ENCODE measurements around the gene GFM1.

GFM1 gene

DNA sequence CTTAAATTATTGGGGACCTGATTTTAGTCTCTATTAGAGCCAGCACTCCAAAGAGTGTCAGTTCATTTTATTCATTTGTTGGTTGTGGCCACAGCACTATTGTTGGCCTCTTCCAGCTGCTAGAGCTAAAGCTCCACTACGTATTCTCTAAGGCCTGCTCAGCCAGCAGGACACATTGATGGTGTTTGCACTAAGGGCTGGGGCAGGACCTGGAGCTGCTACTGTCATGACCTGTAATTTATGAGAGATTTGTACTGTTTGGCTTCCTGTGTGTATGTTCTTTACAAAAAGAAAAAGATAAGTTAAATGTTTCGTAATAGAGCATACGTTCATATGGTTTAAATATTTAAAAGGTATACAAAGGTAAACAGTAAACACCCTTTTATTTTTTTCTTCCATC, 8.1 kb downstream of the GFM1 start:
- H3K4me3 ChIP-seq (ENCODE audit: low read depth, low read length): no peak overlapping the region
- TF ChIP-seq, protein P1, sequence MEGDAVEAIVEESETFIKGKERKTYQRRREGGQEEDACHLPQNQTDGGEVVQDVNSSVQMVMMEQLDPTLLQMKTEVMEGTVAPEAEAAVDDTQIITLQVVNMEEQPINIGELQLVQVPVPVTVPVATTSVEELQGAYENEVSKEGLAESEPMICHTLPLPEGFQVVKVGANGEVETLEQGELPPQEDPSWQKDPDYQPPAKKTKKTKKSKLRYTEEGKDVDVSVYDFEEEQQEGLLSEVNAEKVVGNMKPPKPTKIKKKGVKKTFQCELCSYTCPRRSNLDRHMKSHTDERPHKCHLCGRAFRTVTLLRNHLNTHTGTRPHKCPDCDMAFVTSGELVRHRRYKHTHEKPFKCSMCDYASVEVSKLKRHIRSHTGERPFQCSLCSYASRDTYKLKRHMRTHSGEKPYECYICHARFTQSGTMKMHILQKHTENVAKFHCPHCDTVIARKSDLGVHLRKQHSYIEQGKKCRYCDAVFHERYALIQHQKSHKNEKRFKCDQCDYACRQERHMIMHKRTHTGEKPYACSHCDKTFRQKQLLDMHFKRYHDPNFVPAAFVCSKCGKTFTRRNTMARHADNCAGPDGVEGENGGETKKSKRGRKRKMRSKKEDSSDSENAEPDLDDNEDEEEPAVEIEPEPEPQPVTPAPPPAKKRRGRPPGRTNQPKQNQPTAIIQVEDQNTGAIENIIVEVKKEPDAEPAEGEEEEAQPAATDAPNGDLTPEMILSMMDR (IDR thresholded peaks at IDR 0.05; ENCODE audit: low read depth, low read length): no peak
- TF ChIP-seq POLR2A (IDR thresholded peaks at IDR 0.05; ENCODE audit: extremely low read depth, insufficient read length): no peak
- TF ChIP-seq, protein P2, sequence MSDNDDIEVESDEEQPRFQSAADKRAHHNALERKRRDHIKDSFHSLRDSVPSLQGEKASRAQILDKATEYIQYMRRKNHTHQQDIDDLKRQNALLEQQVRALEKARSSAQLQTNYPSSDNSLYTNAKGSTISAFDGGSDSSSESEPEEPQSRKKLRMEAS (IDR thresholded peaks at IDR 0.05; ENCODE audit: low read depth, low read length): no peak
- DNase-seq (ENCODE audit: low read depth): no peak

DNA sequence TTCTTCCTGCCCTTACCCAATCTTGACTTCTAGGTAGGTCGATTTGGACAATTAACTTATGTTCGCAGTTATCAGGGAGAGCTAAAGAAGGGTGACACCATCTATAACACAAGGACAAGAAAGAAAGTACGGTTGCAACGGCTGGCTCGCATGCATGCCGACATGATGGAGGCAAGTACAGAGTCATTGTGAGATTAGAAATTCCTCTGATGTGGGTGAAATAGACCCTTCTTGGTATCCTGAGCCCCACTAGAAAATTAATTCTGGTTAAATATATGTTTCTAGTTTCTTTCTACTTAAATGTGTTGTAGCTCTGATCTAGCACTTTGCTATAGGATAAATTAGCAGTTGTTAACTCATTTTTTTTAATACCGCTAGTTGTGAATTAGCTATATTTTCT, 14.6 kb downstream of the GFM1 start:
- TF ChIP-seq, protein P2 (IDR thresholded peaks at IDR 0.05; ENCODE audit: low read depth, low read length): no peak
- TF ChIP-seq POLR2A (IDR thresholded peaks at IDR 0.05; ENCODE audit: extremely low read depth, insufficient read length): no peak
- no peak for TF ChIP-seq MYC (IDR thresholded peaks at IDR 0.05; ENCODE audit: low read depth, low read length)
- TF ChIP-seq, protein P1 (IDR thresholded peaks at IDR 0.05; ENCODE audit: low read depth, low read length): no peak
- DNase-seq (ENCODE audit: low read depth): no peak
- no peak overlapping the region for H3K4me3 ChIP-seq (ENCODE audit: low read depth, low read length)

DNA sequence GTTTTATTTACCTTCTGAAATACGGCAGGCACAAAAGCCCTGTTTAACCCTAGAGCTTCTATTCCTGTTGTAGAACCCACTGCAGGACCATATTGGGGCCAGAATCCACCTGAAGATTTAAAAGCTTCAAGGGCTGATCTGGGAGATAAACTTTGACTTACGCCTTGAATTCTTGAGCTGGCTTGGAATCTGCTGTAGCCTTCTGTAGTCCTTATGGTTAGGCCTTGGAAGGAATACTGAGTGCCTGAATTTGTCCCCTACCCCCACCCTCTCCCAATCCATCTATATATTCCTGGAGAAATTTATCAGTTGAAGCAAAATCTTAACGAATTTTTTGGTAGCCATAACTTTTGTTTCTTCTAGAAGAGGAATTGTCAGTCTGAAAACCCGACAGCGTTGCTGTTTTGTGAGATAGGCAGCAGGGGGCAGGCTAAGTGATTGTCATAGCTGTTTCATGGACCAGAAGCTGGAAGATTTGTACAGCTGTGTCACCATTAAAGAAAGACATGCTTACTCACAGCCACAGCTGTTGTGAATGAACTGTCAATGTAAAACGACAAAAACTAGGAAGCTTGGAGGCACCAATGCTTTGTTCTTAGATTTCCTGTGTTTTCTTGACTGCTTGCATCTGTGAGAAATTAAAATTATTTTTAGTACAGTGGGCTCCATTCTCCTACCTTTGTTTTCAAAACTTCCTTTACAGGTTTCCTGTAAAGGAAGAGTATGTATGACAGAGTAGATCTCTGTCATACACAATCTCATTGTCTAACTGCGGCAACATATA, 15.3 kb downstream of the GFM1 start:
- H3K4me3 ChIP-seq (ENCODE audit: low read depth, low read length): no peak overlapping the region
- TF ChIP-seq POLR2A (IDR thresholded peaks at IDR 0.05; ENCODE audit: extremely low read depth, insufficient read length): no peak
- TF ChIP-seq, protein P1 (IDR thresholded peaks at IDR 0.05; ENCODE audit: low read depth, low read length): peak; percentile 74
- peak; percentile 67 for DNase-seq (ENCODE audit: low read depth)

DNA sequence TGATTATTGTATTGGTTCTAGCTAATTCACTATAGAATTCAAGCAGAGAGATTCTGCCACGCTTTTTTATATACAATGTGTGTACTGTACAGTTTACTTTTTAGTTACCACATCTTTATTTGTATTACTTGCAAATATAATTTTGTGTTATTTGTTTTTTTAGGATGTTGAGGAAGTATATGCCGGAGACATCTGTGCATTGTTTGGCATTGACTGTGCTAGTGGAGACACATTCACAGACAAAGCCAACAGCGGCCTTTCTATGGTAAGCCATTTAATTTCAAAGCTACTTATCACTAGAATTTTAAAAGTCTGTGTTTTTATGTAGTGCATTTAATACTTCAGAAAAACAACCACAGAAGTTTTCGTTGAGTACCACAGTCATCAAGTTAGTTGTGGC, 16.4 kb downstream of the GFM1 start:
- TF ChIP-seq POLR2A (IDR thresholded peaks at IDR 0.05; ENCODE audit: extremely low read depth, insufficient read length) (no peak), MYC (IDR thresholded peaks at IDR 0.05; ENCODE audit: low read depth, low read length) (no peak)
- TF ChIP-seq, protein P2 (IDR thresholded peaks at IDR 0.05; ENCODE audit: low read depth, low read length): no peak
- TF ChIP-seq, protein P1 (IDR thresholded peaks at IDR 0.05; ENCODE audit: low read depth, low read length): no peak
- DNase-seq (ENCODE audit: low read depth): no peak

DNA sequence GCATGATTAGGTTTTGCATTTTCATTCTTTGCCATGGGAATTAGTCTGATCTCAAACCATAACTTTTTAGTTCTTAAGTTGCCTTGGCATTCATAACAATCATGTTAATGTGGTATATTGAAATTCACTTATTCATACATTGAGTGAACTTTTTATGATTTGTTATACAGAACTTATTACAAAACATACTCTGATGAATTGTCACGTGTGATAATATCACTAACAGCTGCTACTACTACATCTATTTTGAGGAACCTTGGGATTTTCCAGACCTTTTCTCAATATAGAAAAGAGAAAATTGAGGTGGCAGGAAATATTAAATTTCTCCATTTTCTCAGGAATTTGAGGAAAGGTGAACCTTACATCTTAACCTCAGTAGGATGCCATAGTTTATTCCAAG, 18.9 kb downstream of the GFM1 start:
- TF ChIP-seq POLR2A (IDR thresholded peaks at IDR 0.05; ENCODE audit: extremely low read depth, insufficient read length) (no peak), MYC (IDR thresholded peaks at IDR 0.05; ENCODE audit: low read depth, low read length) (no peak)
- TF ChIP-seq, protein P1 (IDR thresholded peaks at IDR 0.05; ENCODE audit: low read depth, low read length): no peak
- TF ChIP-seq, protein P2 (IDR thresholded peaks at IDR 0.05; ENCODE audit: low read depth, low read length): no peak
- no peak overlapping the region for H3K4me3 ChIP-seq (ENCODE audit: low read depth, low read length)
- no peak for DNase-seq (ENCODE audit: low read depth)

More for the DNA sequence above, 16.4 kb downstream of the GFM1 start:
- no peak overlapping the region for H3K4me3 ChIP-seq (ENCODE audit: low read depth, low read length)
